Mesenchymal stem cell (in vitro differentiated cells and primary cell): Measurements from ENCODE around the gene CLDN19.
"Not testable (repeated sequence)": the region's sequence is repeated elsewhere in the genome, so short reads cannot be mapped to it uniquely, and the experiment has no call there.

Experiments used
- DNase-seq: peaks from one replicate; pipeline ENCODE4 v3.0.0-alpha.2; 2013
- H2AFZ ChIP-seq: one replicate; pipeline ENCODE4 v1.6.1; 2013; ENCODE audit warnings: low read depth, mild to moderate bottlenecking, control low read depth, inconsistent platforms, low read length, moderate library complexity
- H2AK5ac ChIP-seq: 2 replicates; pipeline ENCODE4 v1.6.1; 2013; ENCODE audit warnings: low read length, moderate library complexity, mild to moderate bottlenecking, inconsistent platforms; ENCODE audit not compliant: severe bottlenecking
- H2BK120ac ChIP-seq: one replicate; pipeline ENCODE4 v1.6.1; 2013; ENCODE audit warnings: low read depth, mild to moderate bottlenecking, inconsistent platforms, low read length, moderate library complexity
- H2BK12ac ChIP-seq, 2 experiments: one replicate each; pipeline ENCODE4 v1.6.1; 2013; ENCODE audit warnings: inconsistent platforms in 2 of 2, low read length in 2 of 2, mild to moderate bottlenecking in 2 of 2, moderate library complexity in 2 of 2, control low read depth in 1 of 2
- H2BK15ac ChIP-seq: one replicate; pipeline ENCODE4 v1.6.1; 2013; ENCODE audit warnings: mild to moderate bottlenecking, low read depth, inconsistent platforms; ENCODE audit not compliant: poor library complexity, severe bottlenecking
- H2BK5ac ChIP-seq: 2 replicates; pipeline ENCODE4 v1.6.1; 2013; ENCODE audit warnings: low read depth, mild to moderate bottlenecking, low read length, control low read depth, inconsistent platforms; ENCODE audit not compliant: poor library complexity, severe bottlenecking
- H3K14ac ChIP-seq, 2 experiments: one replicate each; pipeline ENCODE4 v1.6.1; 2013; ENCODE audit warnings: inconsistent platforms in 2 of 2, low read length in 2 of 2, control low read depth in 1 of 2, mild to moderate bottlenecking in 1 of 2, moderate library complexity in 1 of 2
- H3K18ac ChIP-seq, 2 experiments: one replicate each; pipeline ENCODE4 v1.6.1; 2013; ENCODE audit warnings: inconsistent platforms in 2 of 2, low read length in 2 of 2, control low read depth in 1 of 2, low read depth in 1 of 2, mild to moderate bottlenecking in 1 of 2
- H3K23ac ChIP-seq, 2 experiments: one replicate each; pipeline ENCODE4 v1.6.1; 2013; ENCODE audit warnings: inconsistent platforms in 2 of 2, low read length in 2 of 2, mild to moderate bottlenecking in 2 of 2, moderate library complexity in 2 of 2, control low read depth in 1 of 2
- H3K27ac ChIP-seq: 2 replicates; pipeline ENCODE4 v1.5.1; 2013; ENCODE audit warnings: mild to moderate bottlenecking, moderate library complexity, low read length, control low read depth, inconsistent platforms; ENCODE audit not compliant: poor library complexity, severe bottlenecking
- H3K27me3 ChIP-seq, 2 experiments: 2 replicates each; pipeline versions ENCODE4 v1.6.1 to v1.7.0; 2013; ENCODE audit warnings: low read length in 2 of 2, mild to moderate bottlenecking in 2 of 2, moderate library complexity in 2 of 2, control low read depth in 1 of 2, inconsistent platforms in 1 of 2; ENCODE audit not compliant: control insufficient read depth in 1 of 2, insufficient read depth in 1 of 2
- H3K36me3 ChIP-seq, 2 experiments: 2 replicates each; pipeline versions ENCODE4 v1.6.1 to v1.7.0; 2013; ENCODE audit warnings: low read length in 2 of 2, control low read depth in 1 of 2, inconsistent platforms in 1 of 2, low read depth in 1 of 2, mild to moderate bottlenecking in 1 of 2; ENCODE audit not compliant: insufficient read depth in 2 of 2, control insufficient read depth in 1 of 2
- H3K4ac ChIP-seq, 2 experiments: one replicate each; pipeline ENCODE4 v1.6.1; 2013; ENCODE audit warnings: inconsistent platforms in 2 of 2, low read length in 2 of 2, mild to moderate bottlenecking in 2 of 2, moderate library complexity in 2 of 2, control low read depth in 1 of 2, low read depth in 1 of 2
- H3K4me1 ChIP-seq: 2 replicates; pipeline ENCODE4 v1.6.1; 2013; ENCODE audit warnings: low read depth, low read length, control low read depth; ENCODE audit not compliant: control insufficient read depth, insufficient read depth
- H3K4me2 ChIP-seq: 2 replicates; pipeline ENCODE4 v1.6.1; 2013; ENCODE audit warnings: low read length, mild to moderate bottlenecking, inconsistent platforms; ENCODE audit not compliant: poor library complexity, severe bottlenecking
- H3K4me3 ChIP-seq, 2 experiments: 2 replicates each; pipeline versions ENCODE4 v1.5.1 to v1.7.0; 2013; ENCODE audit warnings: low read length in 2 of 2, mild to moderate bottlenecking in 2 of 2, control low read depth in 1 of 2, low read depth in 1 of 2; ENCODE audit not compliant: insufficient read depth in 1 of 2
- H3K79me1 ChIP-seq: replicated peaks from 2 replicates; pipeline ENCODE4 v1.6.1; 2013; ENCODE audit warnings: mild to moderate bottlenecking, control low read depth, low read length, inconsistent platforms; ENCODE audit not compliant: poor library complexity, severe bottlenecking
- H3K9ac ChIP-seq: 2 replicates; pipeline ENCODE4 v1.7.0; 2013; ENCODE audit warnings: mild to moderate bottlenecking, low read length, moderate library complexity
- H3K9me3 ChIP-seq: 2 replicates; pipeline ENCODE4 v1.7.0; 2013; ENCODE audit warnings: mild to moderate bottlenecking, low read length; ENCODE audit not compliant: control insufficient read depth
- H4K8ac ChIP-seq: one replicate; pipeline ENCODE4 v1.6.1; 2013; ENCODE audit warnings: inconsistent platforms, mild to moderate bottlenecking, low read length, moderate library complexity
- H4K91ac ChIP-seq: one replicate; pipeline ENCODE4 v1.6.1; 2013; ENCODE audit warnings: mild to moderate bottlenecking, low read length, inconsistent platforms
- WGBS: methylation state at CpG from one replicate; pipeline ENCODE4 v1.1.7; 2013; ENCODE audit warnings: mixed read lengths; 5-methylcytosine and 5-hydroxymethylcytosine counted together

Gene CLDN19

DNA sequence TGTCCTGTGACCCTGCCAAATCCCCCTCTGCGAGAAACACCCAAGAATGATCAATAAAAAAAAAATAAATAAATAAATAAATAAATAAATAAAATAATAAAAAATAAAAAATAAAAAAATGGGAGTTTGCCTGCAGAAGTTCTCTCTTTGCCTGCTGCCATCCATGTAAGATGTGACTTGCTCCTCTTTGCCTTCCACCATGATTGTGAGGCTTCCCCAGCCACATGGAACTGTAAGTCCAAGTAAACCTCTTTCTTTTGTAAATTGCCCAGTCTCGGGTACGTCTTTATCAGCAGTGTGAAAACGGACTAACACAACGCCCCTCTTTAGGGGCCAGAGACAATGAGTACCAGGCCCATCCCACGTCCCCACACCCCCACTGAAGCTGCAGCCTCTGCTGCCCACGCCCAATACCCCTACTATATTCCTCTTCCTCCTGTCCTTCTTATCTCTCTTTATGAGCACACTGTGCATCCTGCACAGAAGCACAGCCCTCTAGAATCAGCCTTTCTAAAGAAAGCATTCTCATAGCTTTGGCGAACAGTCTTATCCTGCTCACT is 11.6 kb upstream of the CLDN19 start:
- Histone ChIP-seq H3K36me3 (peaks cover 78 to 84% of the 10 kb centered on the region in 2 experiments), H3K79me1 (peaks cover 25% of the 10 kb centered on the region)
- not testable (repeated sequence) for H4K8ac ChIP-seq, H3K23ac ChIP-seq, H2BK12ac ChIP-seq, H2AK5ac ChIP-seq, H3K27ac ChIP-seq, DNase-seq, H3K4me2 ChIP-seq, H3K4me1 ChIP-seq, H2BK120ac ChIP-seq, H3K14ac ChIP-seq, H3K9me3 ChIP-seq, H3K9ac ChIP-seq, H2BK5ac ChIP-seq, H3K18ac ChIP-seq, H3K27me3 ChIP-seq, H3K4ac ChIP-seq, H3K4me3 ChIP-seq, H2AFZ ChIP-seq, H4K91ac ChIP-seq, H2BK15ac ChIP-seq
- 96% methylated on average over 7 of the region's 8 CpGs for WGBS

DNA sequence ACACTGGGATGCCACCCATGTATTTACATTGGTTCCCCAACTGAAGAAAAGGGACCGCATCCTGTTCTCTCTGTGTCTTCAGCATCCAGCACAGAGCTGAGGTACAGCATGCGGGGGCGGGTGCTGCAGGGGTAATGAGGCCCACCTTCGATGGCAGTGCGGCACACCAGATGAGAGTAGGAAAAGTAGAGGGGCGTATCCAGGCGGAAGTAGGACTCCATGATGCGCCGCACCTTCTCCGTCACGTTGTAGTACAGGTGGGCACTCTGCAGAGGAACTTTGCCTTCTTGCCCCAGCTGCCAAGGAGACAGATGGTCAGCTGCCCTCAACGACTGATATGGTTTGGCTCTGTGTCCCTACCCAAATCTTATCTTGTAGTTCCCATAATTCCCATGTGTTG is 10.0 kb upstream of the CLDN19 start:
- H3K4me1 ChIP-seq, result no peaks in the 10 kb centered on the region
- H4K8ac ChIP-seq, result no peak overlapping the region
- no peaks in the 10 kb centered on the region for H3K9me3 ChIP-seq
- no peak overlapping the region for H2AFZ ChIP-seq
- no peak overlapping the region for H3K9ac ChIP-seq
- H3K4me3 ChIP-seq, result no peak overlapping the region
- H2BK5ac ChIP-seq, result no peak overlapping the region
- no peak overlapping the region for H2BK12ac ChIP-seq
- H3K18ac ChIP-seq, result no peak overlapping the region
- no peak overlapping the region for H3K23ac ChIP-seq
- 98% methylated on average over 12 of the region's 12 CpGs for WGBS
- H3K79me1 ChIP-seq, result peaks cover 15% of the 10 kb centered on the region
- no peak overlapping the region for H4K91ac ChIP-seq
- H2BK120ac ChIP-seq, result no peak overlapping the region
- H2AK5ac ChIP-seq, result no peak overlapping the region
- no peak overlapping the region for H3K14ac ChIP-seq
- H3K4ac ChIP-seq, result no peak overlapping the region
- H2BK15ac ChIP-seq, result no peak overlapping the region
- no peak overlapping the region for H3K27ac ChIP-seq
- H3K27me3 ChIP-seq, result no peaks in the 10 kb centered on the region
- DNase-seq, result no peak
- peaks cover 81 to 83% of the 10 kb centered on the region in 2 experiments for H3K36me3 ChIP-seq
- no peak overlapping the region for H3K4me2 ChIP-seq

DNA sequence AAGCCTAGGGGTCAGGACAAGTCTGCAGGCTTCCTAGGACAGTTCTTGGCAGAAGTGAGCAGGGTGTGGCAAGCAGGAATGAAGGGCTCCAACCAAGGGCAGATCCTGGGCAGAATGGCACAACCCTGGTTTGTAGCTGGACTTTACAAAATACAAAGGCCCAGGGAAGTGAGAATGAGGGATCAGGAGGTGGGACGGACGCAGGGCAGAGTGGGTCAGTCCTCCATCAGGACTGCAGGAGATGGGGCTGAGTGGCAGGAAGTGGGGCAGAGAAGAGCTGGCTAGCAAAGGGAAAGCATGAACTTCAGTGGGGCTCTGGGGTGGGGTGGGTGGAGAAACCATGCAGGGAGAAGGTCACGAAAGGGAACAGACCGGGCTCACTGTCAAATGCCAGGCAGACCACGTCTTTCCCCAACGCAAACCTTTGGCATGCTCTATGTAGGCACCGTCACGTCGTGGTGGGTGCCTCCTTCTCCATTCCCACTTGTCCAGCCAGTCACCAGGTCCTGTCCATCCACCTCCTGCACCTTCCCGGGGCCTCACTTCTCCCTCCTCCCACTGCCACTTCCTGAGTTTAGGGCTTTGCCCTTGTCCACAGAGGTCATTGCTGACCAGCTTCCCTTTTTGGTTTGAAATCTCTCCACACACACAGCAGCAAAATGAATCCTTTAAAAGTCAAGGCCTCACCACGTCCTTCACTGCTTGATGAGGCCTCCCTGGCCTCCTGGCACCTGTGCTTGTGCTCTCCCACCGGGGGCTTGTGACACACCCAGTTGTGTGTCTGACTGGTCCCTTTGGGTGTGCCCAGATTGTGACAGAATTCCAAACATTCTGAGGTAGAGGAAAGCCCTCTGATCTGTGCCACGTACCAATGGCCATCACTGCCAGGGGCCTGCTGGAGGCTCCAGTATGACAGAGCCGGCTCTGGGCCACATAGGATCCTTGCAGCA is 8.7 kb upstream of the CLDN19 start:
- Histone ChIP-seq H3K27ac (no peak overlapping the region), H3K18ac (no peak overlapping the region), H3K79me1 (peaks cover 8% of the 10 kb centered on the region), H3K4me3 (no peak overlapping the region), H2AFZ (no peak overlapping the region), H3K36me3 (peaks cover 68 to 70% of the 10 kb centered on the region in 2 experiments), H2BK12ac (no peak overlapping the region), H3K23ac (no peak overlapping the region), H2BK5ac (no peak overlapping the region), H2BK15ac (no peak overlapping the region), H3K27me3 (no peaks in the 10 kb centered on the region), H4K8ac (no peak overlapping the region), H2BK120ac (no peak overlapping the region), H3K14ac (no peak overlapping the region), H3K4me2 (no peak overlapping the region), H3K9ac (no peak overlapping the region), H3K9me3 (no peaks in the 10 kb centered on the region), H3K4ac (no peak overlapping the region), H2AK5ac (no peak overlapping the region), H3K4me1 (no peaks in the 10 kb centered on the region), H4K91ac (no peak overlapping the region)
- 96% methylated on average over 14 of the region's 14 CpGs for whole genome bisulfite sequencing
- no peak for DNase-seq

DNA sequence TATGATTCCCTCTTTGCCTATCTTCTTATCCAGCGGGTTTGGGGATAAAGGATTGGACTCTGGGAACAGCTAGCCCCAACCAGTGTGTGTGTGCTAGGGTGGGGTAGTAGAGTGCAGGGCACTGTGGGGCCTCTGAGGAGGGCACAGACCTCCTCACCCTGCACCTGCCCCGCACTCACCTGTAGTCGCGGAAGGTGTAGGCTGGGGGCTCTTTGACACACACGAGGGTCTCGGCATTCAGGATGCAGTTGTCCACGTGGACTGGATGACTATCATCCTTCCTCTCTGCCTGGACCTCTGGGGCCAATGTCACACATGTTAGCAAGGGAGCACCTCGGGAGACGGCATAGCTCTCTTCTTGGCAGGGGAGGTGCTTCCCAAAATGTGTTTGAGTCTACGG is 8.0 kb upstream of the CLDN19 start:
- no peak overlapping the region for H3K27ac ChIP-seq
- peaks cover 65 to 67% of the 10 kb centered on the region in 2 experiments for H3K36me3 ChIP-seq
- no peaks in the 10 kb centered on the region for H3K27me3 ChIP-seq
- H3K18ac ChIP-seq, result no peak overlapping the region
- H2AK5ac ChIP-seq, result no peak overlapping the region
- no peak overlapping the region for H3K9ac ChIP-seq
- H3K4ac ChIP-seq, result no peak overlapping the region
- H2BK5ac ChIP-seq, result no peak overlapping the region
- no peak overlapping the region for H4K91ac ChIP-seq
- H3K9me3 ChIP-seq, result no peaks in the 10 kb centered on the region
- H2BK120ac ChIP-seq, result no peak overlapping the region
- no peak overlapping the region for H2AFZ ChIP-seq
- no peak overlapping the region for H3K4me2 ChIP-seq
- no peak overlapping the region for H2BK12ac ChIP-seq
- H3K79me1 ChIP-seq, result peaks cover 8% of the 10 kb centered on the region
- H3K14ac ChIP-seq, result no peak overlapping the region
- no peak overlapping the region for H2BK15ac ChIP-seq
- no peak overlapping the region for H3K23ac ChIP-seq
- 91% methylated on average over 9 of the region's 10 CpGs for WGBS
- no peaks in the 10 kb centered on the region for H3K4me1 ChIP-seq
- DNase-seq, result no peak
- no peak overlapping the region for H3K4me3 ChIP-seq
- H4K8ac ChIP-seq, result no peak overlapping the region
